Kidney (tissue), 14 donors: ENCODE data around the gene RASA3. TPM values are rescaled to one million over a fixed set of nuclear protein-coding genes. Genes with fewer than 3 reads are reported as not detected.

Experiments used
- DNase-seq, 5 donors: peaks; one replicate each; pipeline ENCODE4 v3.0.0-alpha.2; 2013 to 2020
- FAIRE-seq: peaks from 2 replicates; lab custom pipeline; 2012; peaks lifted over from hg19 to GRCh38; lab: Jason Lieb, UNC
- H3K27ac ChIP-seq, 2 donors: one replicate each; pipeline ENCODE4 v1.7.0; 2013; ENCODE audit warnings: low read depth in 2 of 2, low read length in 2 of 2, inconsistent platforms in 1 of 2
- H3K27me3 ChIP-seq: one replicate; pipeline ENCODE4 v1.7.1; 2013; ENCODE audit warnings: low read length, inconsistent platforms; ENCODE audit not compliant: control insufficient read depth, insufficient read depth
- H3K36me3 ChIP-seq, 3 donors: one replicate each; pipeline versions ENCODE4 v1.7.0 to v1.7.1; 2013; ENCODE audit warnings: low read length in 3 of 3, control low read depth in 1 of 3, inconsistent platforms in 1 of 3; ENCODE audit not compliant: insufficient read depth in 3 of 3, control insufficient read depth in 2 of 3
- H3K4me1 ChIP-seq, 3 donors: one replicate each; pipeline versions ENCODE4 v1.7.0 to v1.7.1; 2013; ENCODE audit warnings: low read length in 3 of 3, inconsistent platforms in 1 of 3, low read depth in 1 of 3; ENCODE audit not compliant: control insufficient read depth in 2 of 3, insufficient read depth in 2 of 3
- H3K4me3 ChIP-seq, 3 donors: one replicate each; pipeline versions ENCODE4 v1.7.0 to v1.8.1; 2013; ENCODE audit warnings: low read length in 3 of 3, control low read depth in 1 of 3, inconsistent platforms in 1 of 3
- H3K9ac ChIP-seq, 3 donors: one replicate each; pipeline versions ENCODE4 v1.7.0 to v1.7.1; 2013; ENCODE audit warnings: low read length in 3 of 3, control low read depth in 1 of 3, inconsistent platforms in 1 of 3
- H3K9me3 ChIP-seq, 3 donors: one replicate each; pipeline versions ENCODE4 v1.7.0 to v1.7.1; 2013; ENCODE audit warnings: low read length in 3 of 3, control low read depth in 1 of 3, inconsistent platforms in 1 of 3; ENCODE audit not compliant: control insufficient read depth in 2 of 3, insufficient read depth in 1 of 3
- CTCF ChIP-seq: IDR thresholded peaks from 3 replicates; pipeline ENCODE4 v1.5.1; 2012; ENCODE audit warnings: mild to moderate bottlenecking, moderate library complexity, borderline replicate concordance; ENCODE audit not compliant: insufficient read depth; ENCODE audit errors: extremely low read depth
- intact Hi-C: fragments of 100-400 bp; cut with DNase I; formaldehyde crosslinking; loops from one replicate; pipeline ENCODE4 v1.11.1; 2022
- polyA plus RNA-seq: library from polyadenylated mRNA; stranded (reverse); fragments of 350-450 nt; fragmentation: Illumina TruSeq; extraction: RNeasy Lipid Tissue Mini Kit (QIAGEN cat#74804); gene quantifications from one replicate; pipeline ENCODE4 v1.2.3, GENCODE V29; 2014; ENCODE audit warnings: low read depth, low replicate concordance; ENCODE audit not compliant: insufficient read depth
- total RNA-seq: library from RNA; stranded (reverse); fragmentation: NEBNext Ultra II Directional; extraction: Animal tissue kit (Norgen Biotek cat#: 25700); gene quantifications from one replicate; pipeline ENCODE4 v1.2.1, GENCODE V29; 2021
- donor health status: control.
- donor health status: control.
- donor health status: control.
- donor health status: control.
- donor health status: control.
- donor health status: DM: yes; HTN: yes; CAD: no.
- donor health status: Normal renal cell carcinoma (clear cell type).

Gene RASA3
- total and polyA plus RNA-seq, 2 donors from 2014 or later, result 4.2 to 28.8 TPM

GRCh38 chr13:113977976-113978375 is 154.4 kb downstream of the RASA3 start:
- H3K36me3 ChIP-seq, result peaks cover 0 to 3% (median 0%) of the 10 kb centered on the region in 3 donors
- DNase-seq, result peak in 1 of 5 donors; percentile 39
- H3K9ac ChIP-seq, result no peak overlapping the region
- peaks cover 0 to 4% (median 0%) of the 10 kb centered on the region in 3 donors for H3K4me1 ChIP-seq
- H3K9me3 ChIP-seq, result no peaks in the 10 kb centered on the region
- no peak overlapping the region for H3K4me3 ChIP-seq
- no peak for TF ChIP-seq CTCF
- no peak for FAIRE-seq
- no peak overlapping the region for H3K27ac ChIP-seq
- H3K27me3 ChIP-seq, result no peaks in the 10 kb centered on the region
- intact Hi-C loops, result no loop called here

- Histone ChIP-seq H3K4me1 (peaks cover 0 to 4% (median 0%) of the 10 kb centered on the region in 3 donors), H3K27ac (no peak overlapping the region), H3K27me3 (no peaks in the 10 kb centered on the region), H3K9me3 (no peaks in the 10 kb centered on the region), H3K36me3 (peaks cover 0 to 3% (median 0%) of the 10 kb centered on the region in 3 donors), H3K9ac (no peak overlapping the region), H3K4me3 (no peak overlapping the region)
- TF ChIP-seq CTCF, result no peak
- peak in 1 of 5 donors; percentile 79 for DNase-seq
- FAIRE-seq, result no peak
- intact Hi-C loops, result no loop called here
Measured at GRCh38 chr13:113976711-113977684, 155.4 kb downstream of the RASA3 start.

- Histone ChIP-seq H3K27me3 (no peaks in the 10 kb centered on the region), H3K9me3 (no peaks in the 10 kb centered on the region), H3K27ac (no peak overlapping the region), H3K4me3 (no peak overlapping the region), H3K9ac (no peak overlapping the region), H3K4me1 (peaks cover 0 to 4% (median 0%) of the 10 kb centered on the region in 3 donors), H3K36me3 (peaks cover 0 to 3% (median 0%) of the 10 kb centered on the region in 3 donors)
- no peak for TF ChIP-seq CTCF
- intact Hi-C loops, result no loop called here
- FAIRE-seq, result no peak
- peak in 1 of 5 donors; percentile 60 for DNase-seq
Measured at GRCh38 chr13:113975416-113975815, 157.0 kb downstream of the RASA3 start.
